GM18909 (cell line): ENCODE results near the gene CD200.
"Not testable (repeated sequence)": the region's sequence is repeated elsewhere in the genome, so short reads cannot be mapped to it uniquely, and the experiment has no call there.

Experiments used
- ATAC-seq: cut with Tn5 transposase; IDR thresholded peaks from one replicate; pipeline ENCODE4 v1.9.1; 2021; ENCODE audit warnings: mild to moderate bottlenecking; ENCODE audit not compliant: unreplicated experiment, poor library complexity

CD200 gene

GRCh38 chr3:112354642-112355306 lies 21.8 kb downstream of the CD200 start:
- ATAC-seq: no peak

GRCh38 chr3:112355307-112355687 lies 22.3 kb downstream of the CD200 start:
- no peak for ATAC-seq

- ATAC-seq: no peak
Observed at GRCh38 chr3:112357930-112358780, 25.2 kb downstream of the CD200 start.

- ATAC-seq: no peak
Observed at GRCh38 chr3:112360561-112360960, 27.6 kb downstream of the CD200 start.

- ATAC-seq: no peak
Observed at GRCh38 chr3:112362221-112362620, 29.3 kb downstream of the CD200 start.

GRCh38 chr3:112364291-112364690 lies 31.3 kb downstream of the CD200 start:
- peak; percentile 59 for ATAC-seq

GRCh38 chr3:112365035-112365434 lies 32.1 kb downstream of the CD200 start:
- no peak for ATAC-seq

GRCh38 chr3:112365636-112366035 lies 32.7 kb downstream of the CD200 start:
- no peak for ATAC-seq

GRCh38 chr3:112366522-112366921 lies 33.6 kb downstream of the CD200 start:
- ATAC-seq: no peak

- ATAC-seq: no peak
Observed at GRCh38 chr3:112371569-112371968, 38.6 kb downstream of the CD200 start.

- no peak for ATAC-seq
Observed at GRCh38 chr3:112372396-112372795, 39.4 kb downstream of the CD200 start.

- no peak for ATAC-seq
Observed at GRCh38 chr3:112373476-112373875, 40.5 kb downstream of the CD200 start.

- no peak for ATAC-seq
Observed at GRCh38 chr3:112373924-112374323, 41.0 kb downstream of the CD200 start.

- ATAC-seq: no peak
Observed at GRCh38 chr3:112374333-112374734, 41.4 kb downstream of the CD200 start.

GRCh38 chr3:112375117-112375516 lies 42.2 kb downstream of the CD200 start:
- ATAC-seq: no peak

GRCh38 chr3:112376241-112376911 lies 43.4 kb downstream of the CD200 start:
- no peak for ATAC-seq

- no peak for ATAC-seq
Observed at GRCh38 chr3:112376992-112377391, 44.0 kb downstream of the CD200 start.

- no peak for ATAC-seq
Observed at GRCh38 chr3:112377568-112378071, 44.7 kb downstream of the CD200 start.

GRCh38 chr3:112378347-112378746 lies 45.4 kb downstream of the CD200 start:
- not testable (repeated sequence) for ATAC-seq

GRCh38 chr3:112379020-112379690 lies 46.2 kb downstream of the CD200 start:
- no peak for ATAC-seq
